B cell (primary cell): ENCODE data around the gene MED27.

Experiments
- CTCF ChIP-seq: fragments of 200-600 bp; IDR thresholded peaks from one replicate; pipeline ENCODE4 v1.8.0; 2022; ENCODE audit warnings: antibody characterized with exemption, mild to moderate bottlenecking
- EZH2 ChIP-seq: IDR thresholded peaks from 2 replicates; pipeline ENCODE4 v1.6.1; 2012; ENCODE audit warnings: borderline replicate concordance, low read depth, mild to moderate bottlenecking, moderate library complexity, low read length; ENCODE audit not compliant: insufficient read depth, poor library complexity, severe bottlenecking

DNA sequence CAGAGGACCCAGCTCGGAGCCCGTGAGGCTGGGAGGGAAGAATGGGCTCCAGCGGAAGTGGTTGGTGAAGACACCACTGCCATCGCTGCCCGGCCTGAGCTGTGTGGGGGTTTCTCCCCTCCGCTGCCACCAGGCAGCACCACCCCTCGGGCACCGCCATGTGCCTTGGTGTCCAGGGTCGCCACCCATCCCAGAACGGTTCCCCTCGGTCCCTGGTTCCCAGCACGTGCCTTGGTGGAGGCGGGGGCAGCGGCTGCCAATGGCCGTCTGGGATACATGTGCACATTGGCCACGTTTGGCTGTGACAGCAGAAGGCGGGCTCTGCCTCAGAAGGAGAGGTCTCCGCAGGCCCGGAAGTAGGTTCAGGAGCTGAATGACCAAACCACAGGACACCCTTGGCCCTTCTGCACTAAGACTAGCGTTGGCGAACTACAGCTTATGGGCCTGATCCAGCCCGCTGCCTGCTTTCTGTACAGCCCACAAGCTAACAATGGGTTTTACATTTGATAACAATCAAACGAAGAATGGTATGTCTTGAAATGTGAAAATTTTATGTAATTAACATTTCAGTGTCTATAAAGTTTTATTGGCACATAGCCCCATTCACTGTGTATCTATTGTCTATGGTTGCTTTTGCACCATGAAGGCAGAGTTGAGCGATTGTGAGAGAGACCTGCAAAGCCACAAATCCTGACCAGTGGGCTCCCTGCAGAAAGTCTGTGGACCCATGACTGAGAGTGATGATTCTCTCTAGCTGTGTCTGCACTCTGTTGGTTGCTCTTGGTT lies 248.1 kb downstream of the MED27 start:
- no peak for TF ChIP-seq CTCF
- no peak for TF ChIP-seq EZH2
